HepG2 (cell line): ENCODE measurements around the gene TUBA1C. TPM values are rescaled to one million over a fixed set of nuclear protein-coding genes. Genes with fewer than 3 reads are reported as not detected.

Experiments used
- ATAC-seq: fragments of 200-7000 bp; cut with Tn5 transposase; 3 replicates; pipeline ENCODE4 v1.9.1; 2020; ENCODE audit warnings: mild to moderate bottlenecking, moderate library complexity
- BruUV-seq: library from RNA; stranded (reverse); fragments of 400-500 nt; replicated peaks from 2 replicates; lab custom pipeline; 2021; lab: Mats Ljungman, UMichigan
- CTCF ChIA-PET: fragments of 300-600 bp; formaldehyde crosslinking; extraction: SDS; loops from one replicate; lab custom pipeline; 2021; ENCODE audit warnings: low total read pairs, inconsistent platforms, low intra/inter-chr PET ratio; lab: Yijun Ruan, JAX
- POLR2A ChIA-PET: fragments of 350-600 bp; sonication (Branson Sonifier 250); formaldehyde crosslinking; loops from one replicate; lab custom pipeline; 2020; ENCODE audit warnings: antibody characterized with exemption, inconsistent platforms; lab: Yijun Ruan, JAX
- DNase-seq: peaks from one replicate; pipeline ENCODE4 v3.0.0-alpha.2; 2015; ENCODE audit warnings: low spot score
- FAIRE-seq: peaks from 3 replicates; lab custom pipeline; 2011; peaks lifted over from hg19 to GRCh38; lab: Jason Lieb, UNC
- H2AFZ ChIP-seq: one replicate; pipeline ENCODE4 v1.6.1; 2011; ENCODE audit warnings: low read length, inconsistent platforms
- H3K27ac ChIP-seq: fragments of 300-600 bp; 3 replicates; pipeline ENCODE4 v1.8.0; 2011; ENCODE audit warnings: mixed run types, mild to moderate bottlenecking, mixed read lengths, low read length, inconsistent platforms; ENCODE audit not compliant: insufficient read depth; ENCODE audit errors: extremely low read length
- H3K27me3 ChIP-seq, 2 experiments: fragments of 200-600 bp in 1 of 2; 2 replicates in 1 of 2; 3 replicates in 1 of 2; pipeline versions ENCODE4 v1.6.0 to v1.8.0; 2011; ENCODE audit warnings: low read length in 2 of 2, mild to moderate bottlenecking in 2 of 2, moderate library complexity in 2 of 2, inconsistent platforms in 1 of 2; ENCODE audit not compliant: insufficient read depth in 2 of 2, control insufficient read depth in 1 of 2
- H3K36me3 ChIP-seq, 2 experiments: fragments of 200-600 bp in 1 of 2; replicated peaks in 1 of 2; 2 replicates in 1 of 2; 3 replicates in 1 of 2; pipeline versions ENCODE4 v1.5.1 to v1.8.0; 2011; ENCODE audit warnings: low read length in 2 of 2, inconsistent platforms in 1 of 2; ENCODE audit not compliant: insufficient read depth in 2 of 2, control insufficient read depth in 1 of 2
- H3K4me1 ChIP-seq: 2 replicates; pipeline ENCODE4 v1.5.1; 2012; ENCODE audit warnings: low read length, inconsistent platforms; ENCODE audit not compliant: insufficient read depth
- H3K4me2 ChIP-seq: 2 replicates; pipeline ENCODE4 v1.6.0; 2011; ENCODE audit warnings: low read depth, low read length, inconsistent platforms
- H3K4me3 ChIP-seq, 3 experiments: fragments of 200-600 bp in 1 of 3; sonication (generic), shearing (Covaris generic) in 1 of 3; replicated peaks in 1 of 3; 2 replicates each; pipeline ENCODE4 v1.5.1; 2011 to 2016; ENCODE audit warnings: low read length in 3 of 3, inconsistent platforms in 2 of 3, low read depth in 2 of 3, mild to moderate bottlenecking in 2 of 3, control low read depth in 1 of 3, mixed read lengths in 1 of 3; ENCODE audit not compliant: insufficient read depth in 1 of 3
- H3K79me2 ChIP-seq: one replicate; pipeline ENCODE4 v1.6.1; 2011; ENCODE audit warnings: low read length, inconsistent platforms; ENCODE audit not compliant: insufficient read depth
- H3K9ac ChIP-seq: 2 replicates; pipeline ENCODE4 v1.6.0; 2011; ENCODE audit warnings: mild to moderate bottlenecking, low read depth, low read length, inconsistent platforms; ENCODE audit not compliant: insufficient read depth
- H3K9me3 ChIP-seq: 2 replicates; pipeline ENCODE4 v1.5.1; 2012; ENCODE audit warnings: mild to moderate bottlenecking, low read length
- H4K20me1 ChIP-seq: 2 replicates; pipeline ENCODE4 v1.6.0; 2011; ENCODE audit warnings: inconsistent platforms, mild to moderate bottlenecking, low read length, moderate library complexity; ENCODE audit not compliant: insufficient read depth
- BCL6 ChIP-seq: IDR thresholded peaks from 2 replicates; pipeline ENCODE4 v1.6.1; 2016; ENCODE audit warnings: missing genetic modification reagents, missing compliant biosample characterization
- IKZF1 ChIP-seq: fragments of 450-650 bp; IDR thresholded peaks from 2 replicates; pipeline ENCODE4 v1.7.1; 2016
- JUNB ChIP-seq: sonication (generic); formaldehyde crosslinking; IDR thresholded peaks from 2 replicates; pipeline ENCODE4 v1.8.0; 2022; ENCODE audit warnings: missing genetic modification reagents, mild to moderate bottlenecking, borderline replicate concordance
- KDM4B ChIP-seq: sonication (generic); formaldehyde crosslinking; IDR thresholded peaks from 2 replicates; pipeline ENCODE4 v1.4.0; 2020; ENCODE audit warnings: missing genetic modification reagents
- KLF11 ChIP-seq: IDR thresholded peaks from 2 replicates; pipeline ENCODE4 v1.6.1; 2016; ENCODE audit warnings: missing compliant biosample characterization
- MBD4 ChIP-seq: IDR thresholded peaks from 2 replicates; pipeline ENCODE4 v1.6.1; 2012; ENCODE audit warnings: low read length, inconsistent platforms, borderline replicate concordance
- NAIF1 ChIP-seq: sonication (generic); formaldehyde crosslinking; IDR thresholded peaks from 2 replicates; pipeline ENCODE4 v1.5.0; 2020; ENCODE audit warnings: mild to moderate bottlenecking, missing genetic modification reagents, borderline replicate concordance
- PAF1 ChIP-seq: IDR thresholded peaks from 2 replicates; pipeline ENCODE4 v1.6.1; 2016; ENCODE audit warnings: missing genetic modification reagents, missing compliant biosample characterization
- RARG ChIP-seq: sonication (generic); formaldehyde crosslinking; IDR thresholded peaks from 2 replicates; pipeline ENCODE4 v1.4.0; 2020; ENCODE audit warnings: low read depth, mild to moderate bottlenecking, missing genetic modification reagents
- RNF2 ChIP-seq: fragments of 450-650 bp; conservative IDR thresholded peaks from 2 replicates; pipeline ENCODE4 v1.6.1; 2016; ENCODE audit warnings: low read depth
- SALL1 ChIP-seq: sonication (generic); formaldehyde crosslinking; IDR thresholded peaks from 2 replicates; pipeline ENCODE4 v1.8.0; 2022; ENCODE audit warnings: mild to moderate bottlenecking, missing genetic modification reagents
- XRCC5 ChIP-seq: fragments of 200-400 bp; formaldehyde crosslinking; optimal IDR thresholded peaks from 2 replicates; pipeline ENCODE3; 2017; ENCODE audit warnings: mild to moderate bottlenecking, low read length
- ZNF24 ChIP-seq: fragments of 450-650 bp; IDR thresholded peaks from 2 replicates; pipeline ENCODE4 v1.6.1; 2017; ENCODE audit warnings: antibody characterized with exemption, mild to moderate bottlenecking
- ZNF3 ChIP-seq: IDR thresholded peaks from 2 replicates; pipeline ENCODE4 v1.7.0; 2017; ENCODE audit warnings: inconsistent platforms
- ZNF589 ChIP-seq: sonication (generic); formaldehyde crosslinking; conservative IDR thresholded peaks from 2 replicates; pipeline ENCODE4 v1.8.0; 2022; ENCODE audit warnings: mild to moderate bottlenecking, moderate library complexity, missing genetic modification reagents
- ZNF761 ChIP-seq: sonication (generic); formaldehyde crosslinking; conservative IDR thresholded peaks from 2 replicates; pipeline ENCODE4 v1.4.0; 2020; ENCODE audit warnings: mild to moderate bottlenecking, missing genetic modification reagents
- WGBS: methylation state at CpG from one replicate; pipeline ENCODE4 v1.1.6; 2017; ENCODE audit warnings: low lambda C conversion rate; 5-methylcytosine and 5-hydroxymethylcytosine counted together
- in situ Hi-C: cut with HindIII; loops from 2 replicates; pipeline ENCODE4 v1.10.0; 2017; ENCODE audit warnings: low pct_unique_long_range_greater_than_20kb; ENCODE audit not compliant: extremely low pct_ligation_motif_present
- intact Hi-C: fragments of 100-400 bp; cut with micrococcal nuclease; formaldehyde crosslinking; loops from one replicate; pipeline ENCODE4 v1.10.0; 2022; ENCODE audit not compliant: unreplicated experiment
- polyA plus RNA-seq, 8 experiments: library from polyadenylated mRNA; depleted of rRNA in 3 of 8; stranded (reverse) in 7 of 8; unstranded in 1 of 8; fragments of >200 nt; fragmentation: Illumina TruSeq in 4 of 8; extraction: Trizol in 4 of 8; gene quantifications; 2 replicates each; pipeline versions ENCODE4 v1.2.1 to v1.2.3, GENCODE V29; 2011 to 2016; ENCODE audit warnings: low read depth in 4 of 8, missing spikeins in 1 of 8, mixed read lengths in 1 of 8; ENCODE audit not compliant: insufficient read depth in 1 of 8
- total RNA-seq, 5 experiments: library from RNA; depleted of rRNA; stranded (reverse); fragments of >200 nt; fragmentation: Illumina TruSeq; extraction: Trizol; gene quantifications; 2 replicates each; pipeline ENCODE4 v1.2.3, GENCODE V29; 2016; ENCODE audit warnings: low read depth in 1 of 5
- TF ChIP-seq, protein P1 (sequence below): sonication (generic); formaldehyde crosslinking; IDR thresholded peaks from 2 replicates; pipeline ENCODE4 v1.5.0; 2020; ENCODE audit warnings: missing genetic modification reagents
- TF ChIP-seq, protein P2 (sequence below): sonication (generic); formaldehyde crosslinking; IDR thresholded peaks from 2 replicates; pipeline ENCODE4 v1.5.1; 2020; ENCODE audit warnings: missing genetic modification reagents, mild to moderate bottlenecking, borderline replicate concordance
- TF ChIP-seq, protein P3 (sequence below): sonication (generic); formaldehyde crosslinking; IDR thresholded peaks from 2 replicates; pipeline ENCODE4 v1.4.0; 2020; ENCODE audit warnings: missing genetic modification reagents

Gene TUBA1C
- total and polyA plus RNA-seq, 2 of the 13 experiments (the other 11 are each of a cell fraction or from before 2014, with no cell fraction given): 693 to 1,075 TPM

DNA sequence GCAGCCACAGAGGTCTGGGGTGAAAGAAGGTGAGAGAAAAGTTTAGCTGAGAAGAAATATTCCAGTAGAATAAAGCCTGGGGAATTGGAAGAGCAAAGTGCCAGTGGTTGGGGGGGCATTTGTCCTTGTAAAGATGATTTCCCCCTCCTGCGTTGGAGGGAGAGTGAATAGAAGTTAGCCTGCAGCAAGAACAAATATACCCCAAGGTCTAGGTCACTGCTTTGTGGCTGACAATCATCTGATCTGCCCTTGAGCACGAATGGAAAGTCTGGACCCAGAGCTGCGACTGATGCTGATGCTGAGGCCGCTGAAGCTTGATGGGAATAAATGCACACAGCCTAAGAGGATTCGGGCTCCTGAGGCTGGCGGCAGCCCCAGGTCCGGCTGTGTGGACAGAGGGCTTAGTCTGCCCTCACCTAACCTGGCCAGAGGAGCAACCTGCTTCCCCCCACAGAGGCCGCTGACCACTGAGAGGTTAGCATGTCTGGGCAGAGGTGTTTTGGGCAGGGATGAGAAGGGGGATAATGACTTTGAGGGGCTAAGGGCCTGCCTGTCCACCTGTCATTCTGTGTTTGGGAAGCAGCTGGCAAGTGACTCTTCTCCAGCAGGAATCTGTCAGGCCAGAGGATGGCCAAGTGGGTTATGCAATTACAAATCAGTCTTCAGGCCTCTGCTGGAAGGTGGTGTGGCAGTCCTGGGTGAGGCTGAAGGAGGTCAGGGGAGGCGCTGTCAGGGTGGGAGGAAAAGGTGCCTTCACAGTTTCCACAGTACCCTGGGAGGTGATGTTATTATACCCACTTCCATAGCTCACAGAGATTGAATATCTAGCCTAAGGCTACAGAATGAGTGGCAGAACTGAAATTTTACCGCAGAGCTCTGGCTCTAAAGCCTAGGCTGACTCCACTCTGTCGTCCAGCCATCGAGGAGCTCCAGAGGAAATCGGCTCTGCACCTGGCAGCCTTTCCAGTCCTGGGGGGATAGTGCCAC lies 11.7 kb downstream of the TUBA1C start:
- peak; percentile 43 for ATAC-seq
- 20% methylated on average over 7 of the region's 13 CpGs for WGBS
- BruUV-seq: no TSS peak
- no peak overlapping the region for H3K4me2 ChIP-seq
- H3K4me3 ChIP-seq: no peak overlapping the region
- no peak overlapping the region for H2AFZ ChIP-seq
- POLR2A ChIA-PET: interaction anchor here (7.0 kb wide), 1 partner anchor 10 kb away, joined by 56 read pairs; no protein-coding TSS in a partner anchor
- H3K27me3 ChIP-seq: peaks cover 2 to 7% of the 10 kb centered on the region in 2 experiments; a peak in 2 of 5 replicates
- no peaks in the 10 kb centered on the region for H3K79me2 ChIP-seq
- peaks cover 17% of the 10 kb centered on the region; the same call in 1 of the 2 replicates for H4K20me1 ChIP-seq
- DNase-seq: no peak
- peaks cover 4 to 12% of the 10 kb centered on the region in 2 experiments for H3K36me3 ChIP-seq
- no peaks in the 10 kb centered on the region for H3K9me3 ChIP-seq
- H3K9ac ChIP-seq: no peak overlapping the region
- intact Hi-C loops: no loop called here
- in situ Hi-C loops: no loop called here
- peaks cover 30% of the 10 kb centered on the region for H3K4me1 ChIP-seq
- no peak overlapping the region for H3K27ac ChIP-seq
- CTCF ChIA-PET: no interaction called here
- FAIRE-seq: peak; percentile 51
- no peak for TF ChIP-seq XRCC5
- TF ChIP-seq, protein P1, sequence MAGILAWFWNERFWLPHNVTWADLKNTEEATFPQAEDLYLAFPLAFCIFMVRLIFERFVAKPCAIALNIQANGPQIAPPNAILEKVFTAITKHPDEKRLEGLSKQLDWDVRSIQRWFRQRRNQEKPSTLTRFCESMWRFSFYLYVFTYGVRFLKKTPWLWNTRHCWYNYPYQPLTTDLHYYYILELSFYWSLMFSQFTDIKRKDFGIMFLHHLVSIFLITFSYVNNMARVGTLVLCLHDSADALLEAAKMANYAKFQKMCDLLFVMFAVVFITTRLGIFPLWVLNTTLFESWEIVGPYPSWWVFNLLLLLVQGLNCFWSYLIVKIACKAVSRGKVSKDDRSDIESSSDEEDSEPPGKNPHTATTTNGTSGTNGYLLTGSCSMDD: no peak
- TF ChIP-seq KLF11 (CRISPR knock-in tag): no peak
- TF ChIP-seq SALL1 (CRISPR knock-in tag): no peak
- no peak for TF ChIP-seq ZNF3 (CRISPR knock-in tag)
- no peak for TF ChIP-seq ZNF24
- no peak for TF ChIP-seq ZNF761 (CRISPR knock-in tag)
- no peak for TF ChIP-seq RNF2
- TF ChIP-seq BCL6: 0 out of 2 replicates have a peak, but pooled peaks have one; percentile 41
- no peak for TF ChIP-seq MBD4
- TF ChIP-seq PAF1 (CRISPR knock-in tag): no peak
- TF ChIP-seq KDM4B (CRISPR knock-in tag): no peak
- TF ChIP-seq, protein P2, sequence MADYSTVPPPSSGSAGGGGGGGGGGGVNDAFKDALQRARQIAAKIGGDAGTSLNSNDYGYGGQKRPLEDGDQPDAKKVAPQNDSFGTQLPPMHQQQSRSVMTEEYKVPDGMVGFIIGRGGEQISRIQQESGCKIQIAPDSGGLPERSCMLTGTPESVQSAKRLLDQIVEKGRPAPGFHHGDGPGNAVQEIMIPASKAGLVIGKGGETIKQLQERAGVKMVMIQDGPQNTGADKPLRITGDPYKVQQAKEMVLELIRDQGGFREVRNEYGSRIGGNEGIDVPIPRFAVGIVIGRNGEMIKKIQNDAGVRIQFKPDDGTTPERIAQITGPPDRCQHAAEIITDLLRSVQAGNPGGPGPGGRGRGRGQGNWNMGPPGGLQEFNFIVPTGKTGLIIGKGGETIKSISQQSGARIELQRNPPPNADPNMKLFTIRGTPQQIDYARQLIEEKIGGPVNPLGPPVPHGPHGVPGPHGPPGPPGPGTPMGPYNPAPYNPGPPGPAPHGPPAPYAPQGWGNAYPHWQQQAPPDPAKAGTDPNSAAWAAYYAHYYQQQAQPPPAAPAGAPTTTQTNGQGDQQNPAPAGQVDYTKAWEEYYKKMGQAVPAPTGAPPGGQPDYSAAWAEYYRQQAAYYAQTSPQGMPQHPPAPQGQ: no peak
- TF ChIP-seq IKZF1: no peak
- TF ChIP-seq JUNB: no peak
- TF ChIP-seq ZNF589 (CRISPR knock-in tag): no peak
- no peak for TF ChIP-seq NAIF1 (CRISPR knock-in tag)
- TF ChIP-seq RARG (CRISPR knock-in tag): no peak
- TF ChIP-seq, protein P3, sequence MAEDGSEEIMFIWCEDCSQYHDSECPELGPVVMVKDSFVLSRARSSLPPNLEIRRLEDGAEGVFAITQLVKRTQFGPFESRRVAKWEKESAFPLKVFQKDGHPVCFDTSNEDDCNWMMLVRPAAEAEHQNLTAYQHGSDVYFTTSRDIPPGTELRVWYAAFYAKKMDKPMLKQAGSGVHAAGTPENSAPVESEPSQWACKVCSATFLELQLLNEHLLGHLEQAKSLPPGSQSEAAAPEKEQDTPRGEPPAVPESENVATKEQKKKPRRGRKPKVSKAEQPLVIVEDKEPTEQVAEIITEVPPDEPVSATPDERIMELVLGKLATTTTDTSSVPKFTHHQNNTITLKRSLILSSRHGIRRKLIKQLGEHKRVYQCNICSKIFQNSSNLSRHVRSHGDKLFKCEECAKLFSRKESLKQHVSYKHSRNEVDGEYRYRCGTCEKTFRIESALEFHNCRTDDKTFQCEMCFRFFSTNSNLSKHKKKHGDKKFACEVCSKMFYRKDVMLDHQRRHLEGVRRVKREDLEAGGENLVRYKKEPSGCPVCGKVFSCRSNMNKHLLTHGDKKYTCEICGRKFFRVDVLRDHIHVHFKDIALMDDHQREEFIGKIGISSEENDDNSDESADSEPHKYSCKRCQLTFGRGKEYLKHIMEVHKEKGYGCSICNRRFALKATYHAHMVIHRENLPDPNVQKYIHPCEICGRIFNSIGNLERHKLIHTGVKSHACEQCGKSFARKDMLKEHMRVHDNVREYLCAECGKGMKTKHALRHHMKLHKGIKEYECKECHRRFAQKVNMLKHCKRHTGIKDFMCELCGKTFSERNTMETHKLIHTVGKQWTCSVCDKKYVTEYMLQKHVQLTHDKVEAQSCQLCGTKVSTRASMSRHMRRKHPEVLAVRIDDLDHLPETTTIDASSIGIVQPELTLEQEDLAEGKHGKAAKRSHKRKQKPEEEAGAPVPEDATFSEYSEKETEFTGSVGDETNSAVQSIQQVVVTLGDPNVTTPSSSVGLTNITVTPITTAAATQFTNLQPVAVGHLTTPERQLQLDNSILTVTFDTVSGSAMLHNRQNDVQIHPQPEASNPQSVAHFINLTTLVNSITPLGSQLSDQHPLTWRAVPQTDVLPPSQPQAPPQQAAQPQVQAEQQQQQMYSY (CRISPR knock-in tag): no peak
